A549 (cell line): ENCODE results near the gene MRRF.
A peak's percentile ranks its signal among the peaks of the same experiment; 100 is the strongest.

Experiments
- CEBPB ChIP-seq, 2 experiments: fragments of >200 bp in 1 of 2; sonication (Bioruptor Twin) in 1 of 2; formaldehyde crosslinking in 1 of 2; IDR thresholded peaks; 2 replicates each; pipeline ENCODE4 v1.6.1; 2012 to 2016
- CTCF ChIP-seq: fragments of >200 bp; sonication (Bioruptor Twin); formaldehyde crosslinking; IDR thresholded peaks from 3 replicates; pipeline ENCODE4 v1.5.1; 2016
- E2F6 ChIP-seq: IDR thresholded peaks from 2 replicates; pipeline ENCODE4 v1.6.1; 2012; ENCODE audit warnings: low read depth, borderline replicate concordance
- ELK1 ChIP-seq: fragments of 150-350 bp; IDR thresholded peaks from 2 replicates; pipeline ENCODE4 v1.6.1; 2014; ENCODE audit warnings: low read depth, mild to moderate bottlenecking, low read length
- EP300 ChIP-seq, 2 experiments: fragments of >200 bp; sonication (Bioruptor Twin); formaldehyde crosslinking; IDR thresholded peaks; 2 replicates in 1 of 2; 3 replicates in 1 of 2; pipeline ENCODE4 v1.6.1; 2016 to 2017
- ESRRA ChIP-seq: fragments of 150-350 bp; IDR thresholded peaks from 2 replicates; pipeline ENCODE4 v1.6.1; 2014; ENCODE audit warnings: mild to moderate bottlenecking, low read length, borderline replicate concordance
- NR3C1 ChIP-seq: fragments of >200 bp; sonication (Bioruptor Twin); formaldehyde crosslinking; IDR thresholded peaks from 3 replicates; pipeline ENCODE4 v1.6.1; 2017
- PBX3 ChIP-seq: IDR thresholded peaks from 2 replicates; pipeline ENCODE4 v1.6.1; 2012
- RNF2 ChIP-seq: fragments of 200-600 bp; sonication (generic); IDR thresholded peaks from 2 replicates; pipeline ENCODE4 v1.6.1; 2016; ENCODE audit warnings: low read depth, mild to moderate bottlenecking, antibody characterized with exemption, moderate library complexity, borderline replicate concordance
- TP53 ChIP-seq: fragments of 250-450 bp; sonication (Bioruptor Pico); IDR thresholded peaks from 2 replicates; pipeline ENCODE4 v1.5.0; 2021; ENCODE audit warnings: mild to moderate bottlenecking, moderate library complexity
- ZNF302 ChIP-seq: fragments of 250-450 bp; sonication (Bioruptor Pico); IDR thresholded peaks from 2 replicates; pipeline ENCODE4 v1.9.0; 2021; ENCODE audit warnings: inconsistent platforms, mild to moderate bottlenecking, moderate library complexity

GRCh38 chr9:122379340-122379739 is 114.7 kb downstream of the MRRF start:
- TF ChIP-seq CTCF (peak; percentile 25; the same call in 1 of the 3 replicates), RNF2 (no peak), ELK1 (no peak), TP53 (CRISPR knock-in tag) (no peak), PBX3 (no peak), ZNF302 (CRISPR knock-in tag) (no peak), NR3C1 (no peak), ESRRA (no peak), EP300 (IDR thresholded peaks at IDR 0.05) (no peak), E2F6 (no peak), CEBPB (IDR thresholded peaks at IDR 0.05) (no peak)
